ENCODE measurements around the gene OR2AP1. TPM values are rescaled to one million over a fixed set of nuclear protein-coding genes. Genes with fewer than 3 reads are reported as not detected.

Gene OR2AP1
- total RNA-seq, 1 experiment from 2014 or later: not detected

GRCh38 chr12:55610598-55610997, 38.3 kb downstream of the OR2AP1 start:
- Histone ChIP-seq H2BK5ac (ENCODE audit: insufficient read length, low read length) (no peak overlapping the region), H3K4ac (ENCODE audit: low read depth, low read length) (no peak overlapping the region), H3K27me3 (ENCODE audit: insufficient read depth, low read length) (no peaks in the 10 kb centered on the region), H2AFZ (ENCODE audit: low read length) (no peak overlapping the region), H4K91ac (ENCODE audit: insufficient read length, low read depth, low read length) (no peak overlapping the region), H3K4me1 (ENCODE audit: insufficient read depth, low read length) (no peaks in the 10 kb centered on the region), H3K27ac (ENCODE audit: insufficient read length, low read depth, low read length) (no peak overlapping the region), H2BK12ac (ENCODE audit: insufficient read length, low read depth, low read length) (no peak overlapping the region), H3K23ac (ENCODE audit: insufficient read length, low read depth, low read length) (no peak overlapping the region), H4K5ac (ENCODE audit: insufficient read length, low read depth, low read length) (no peak overlapping the region), H3K79me2 (ENCODE audit: insufficient read depth, low read length) (no peaks in the 10 kb centered on the region), H2BK15ac (ENCODE audit: low read depth, low read length) (no peak overlapping the region), H3K18ac (ENCODE audit: insufficient read length, low read depth, low read length) (no peak overlapping the region), H4K20me1 (ENCODE audit: control insufficient read depth, insufficient read depth, insufficient read length) (no peaks in the 10 kb centered on the region), H3K56ac (ENCODE audit: insufficient read length, low read depth, low read length) (no peak overlapping the region), H3K9me3 (ENCODE audit: control insufficient read depth, low read depth, low read length) (peaks cover 7% of the 10 kb centered on the region), H3K79me1 (ENCODE audit: insufficient read depth, low read depth, low read length, poor library complexity, severe bottlenecking) (no peaks in the 10 kb centered on the region), H2BK20ac (ENCODE audit: low read depth, low read length, poor library complexity, severe bottlenecking) (no peak overlapping the region), H2BK120ac (ENCODE audit: low read depth, low read length, poor library complexity, severe bottlenecking) (no peak overlapping the region), H2AK5ac (ENCODE audit: insufficient read length, low read length) (no peak overlapping the region), H3T11ph (ENCODE audit: low read length) (no peak overlapping the region), H3K9ac (ENCODE audit: extremely low read depth, insufficient read length, low read length) (no peak overlapping the region), H4K8ac (replicated peaks; ENCODE audit: insufficient read length, low read depth, low read length) (no peak overlapping the region), H3K4me2 (ENCODE audit: insufficient read depth, insufficient read length, low read length) (no peak overlapping the region), H3K23me2 (ENCODE audit: insufficient read length, low read depth, low read length, poor library complexity, severe bottlenecking) (no peaks in the 10 kb centered on the region), H3K14ac (ENCODE audit: insufficient read depth, low read length) (no peak overlapping the region)
- Mint-ChIP-seq H3K36me3 (ENCODE audit: insufficient read depth in 1 of 3, low read depth in 3 of 3) (peaks cover 0 to 9% (median 5%) of the 10 kb centered on the region in 3 experiments; a peak in 3 of 7 replicates), H3K9me3 (peaks cover 10 to 12% of the 10 kb centered on the region in 2 experiments), H3K4me3 (no peak overlapping the region), H3K27me3 (ENCODE audit: low read depth) (no peaks in the 10 kb centered on the region), H3K27ac (no peak overlapping the region), H3K4me1 (no peaks in the 10 kb centered on the region; a peak in 1 of 4 replicates)
- no peak for DNase-seq
- TF ChIP-seq, protein P1, sequence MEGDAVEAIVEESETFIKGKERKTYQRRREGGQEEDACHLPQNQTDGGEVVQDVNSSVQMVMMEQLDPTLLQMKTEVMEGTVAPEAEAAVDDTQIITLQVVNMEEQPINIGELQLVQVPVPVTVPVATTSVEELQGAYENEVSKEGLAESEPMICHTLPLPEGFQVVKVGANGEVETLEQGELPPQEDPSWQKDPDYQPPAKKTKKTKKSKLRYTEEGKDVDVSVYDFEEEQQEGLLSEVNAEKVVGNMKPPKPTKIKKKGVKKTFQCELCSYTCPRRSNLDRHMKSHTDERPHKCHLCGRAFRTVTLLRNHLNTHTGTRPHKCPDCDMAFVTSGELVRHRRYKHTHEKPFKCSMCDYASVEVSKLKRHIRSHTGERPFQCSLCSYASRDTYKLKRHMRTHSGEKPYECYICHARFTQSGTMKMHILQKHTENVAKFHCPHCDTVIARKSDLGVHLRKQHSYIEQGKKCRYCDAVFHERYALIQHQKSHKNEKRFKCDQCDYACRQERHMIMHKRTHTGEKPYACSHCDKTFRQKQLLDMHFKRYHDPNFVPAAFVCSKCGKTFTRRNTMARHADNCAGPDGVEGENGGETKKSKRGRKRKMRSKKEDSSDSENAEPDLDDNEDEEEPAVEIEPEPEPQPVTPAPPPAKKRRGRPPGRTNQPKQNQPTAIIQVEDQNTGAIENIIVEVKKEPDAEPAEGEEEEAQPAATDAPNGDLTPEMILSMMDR (conservative IDR thresholded peaks at IDR 0.05): no peak
- no CpG with 5 or more reads among the region's 1 CpG for WGBS (ENCODE audit: extremely low coverage, insufficient read length, low lambda C conversion rate)
